Body of pancreas (tissue), 4 donors: ENCODE measurements around the gene ANKRD30A.

ENCODE experiments used
- POLR2A ChIP-seq, 3 donors: fragments of 450-650 bp; IDR thresholded peaks; one replicate each; pipeline ENCODE4 v1.6.1; 2016; ENCODE audit warnings: antibody characterized with exemption in 3 of 3, mild to moderate bottlenecking in 2 of 3
- TF ChIP-seq, protein P1 (sequence below), 7 experiments: fragments of 450-650 bp in 4 of 7; fragments of 200-600 bp in 3 of 7; sonication (generic) in 3 of 7; IDR thresholded peaks; one replicate each; pipeline ENCODE4 v1.5.1; 2016 to 2019; ENCODE audit warnings: antibody characterized with exemption in 7 of 7

DNA sequence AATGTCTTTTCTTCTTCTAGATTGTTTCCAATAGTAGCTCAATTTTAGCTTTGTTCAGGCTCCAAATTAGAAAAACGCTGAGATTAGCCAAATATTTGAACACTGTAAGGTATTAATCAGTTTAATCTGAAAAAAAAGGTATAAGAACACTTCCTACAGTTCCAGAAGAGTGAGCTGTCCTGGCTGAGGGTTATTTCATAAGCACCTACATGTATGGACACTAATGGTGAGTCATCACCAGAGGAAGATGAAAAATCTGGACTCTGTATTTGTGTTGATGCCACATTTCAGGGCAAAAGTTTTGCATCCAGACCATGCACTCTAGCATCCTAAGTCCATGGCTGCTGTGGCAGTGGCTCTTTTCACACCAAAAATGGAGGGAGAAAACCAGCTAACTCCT is 189.5 kb downstream of the ANKRD30A start:
- TF ChIP-seq, protein P1, sequence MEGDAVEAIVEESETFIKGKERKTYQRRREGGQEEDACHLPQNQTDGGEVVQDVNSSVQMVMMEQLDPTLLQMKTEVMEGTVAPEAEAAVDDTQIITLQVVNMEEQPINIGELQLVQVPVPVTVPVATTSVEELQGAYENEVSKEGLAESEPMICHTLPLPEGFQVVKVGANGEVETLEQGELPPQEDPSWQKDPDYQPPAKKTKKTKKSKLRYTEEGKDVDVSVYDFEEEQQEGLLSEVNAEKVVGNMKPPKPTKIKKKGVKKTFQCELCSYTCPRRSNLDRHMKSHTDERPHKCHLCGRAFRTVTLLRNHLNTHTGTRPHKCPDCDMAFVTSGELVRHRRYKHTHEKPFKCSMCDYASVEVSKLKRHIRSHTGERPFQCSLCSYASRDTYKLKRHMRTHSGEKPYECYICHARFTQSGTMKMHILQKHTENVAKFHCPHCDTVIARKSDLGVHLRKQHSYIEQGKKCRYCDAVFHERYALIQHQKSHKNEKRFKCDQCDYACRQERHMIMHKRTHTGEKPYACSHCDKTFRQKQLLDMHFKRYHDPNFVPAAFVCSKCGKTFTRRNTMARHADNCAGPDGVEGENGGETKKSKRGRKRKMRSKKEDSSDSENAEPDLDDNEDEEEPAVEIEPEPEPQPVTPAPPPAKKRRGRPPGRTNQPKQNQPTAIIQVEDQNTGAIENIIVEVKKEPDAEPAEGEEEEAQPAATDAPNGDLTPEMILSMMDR (IDR thresholded peaks at IDR 0.05) = no peak
- TF ChIP-seq POLR2A (IDR thresholded peaks at IDR 0.05) = no peak
